KMS-11 (cell line): ENCODE results near the gene AIM2.
"Not testable (repeated sequence)": the region's sequence is repeated elsewhere in the genome, so short reads cannot be mapped to it uniquely, and the experiment has no call there.

Experiments
- H2AFZ ChIP-seq: fragments of 200-600 bp; sonication (generic); 2 replicates; pipeline ENCODE4 v1.6.1; 2016; ENCODE audit warnings: antibody characterized with exemption, mixed run types, low read depth
- H3K27ac ChIP-seq: fragments of 200-600 bp; sonication (generic); 2 replicates; pipeline ENCODE4 v1.6.1; 2016; ENCODE audit warnings: mild to moderate bottlenecking, mixed run types
- H3K27me3 ChIP-seq: fragments of 200-600 bp; sonication (generic); 2 replicates; pipeline ENCODE4 v1.6.1; 2017; ENCODE audit warnings: mild to moderate bottlenecking, low read depth, mixed run types, moderate library complexity; ENCODE audit not compliant: insufficient read depth
- H3K36me3 ChIP-seq: fragments of 200-600 bp; sonication (generic); 2 replicates; pipeline ENCODE4 v1.6.1; 2017; ENCODE audit warnings: mild to moderate bottlenecking, mixed run types; ENCODE audit not compliant: insufficient read depth
- H3K4me1 ChIP-seq: fragments of 200-600 bp; sonication (generic); 2 replicates; pipeline ENCODE4 v1.6.1; 2016; ENCODE audit warnings: mild to moderate bottlenecking, low read depth, mixed run types; ENCODE audit not compliant: poor library complexity, severe bottlenecking
- H3K4me2 ChIP-seq: fragments of 200-600 bp; sonication (generic); 2 replicates; pipeline ENCODE4 v1.7.0; 2016; ENCODE audit warnings: mild to moderate bottlenecking, mixed run types
- H3K4me3 ChIP-seq: fragments of 200-600 bp; sonication (generic); IDR thresholded peaks from 2 replicates; pipeline ENCODE4 v1.6.1; 2017; ENCODE audit warnings: low read depth, low read length, mixed read lengths; ENCODE audit not compliant: insufficient read depth
- H3K79me2 ChIP-seq: fragments of 200-600 bp; sonication (generic); 2 replicates; pipeline ENCODE4 v1.6.1; 2016; ENCODE audit warnings: low read depth, mixed run types; ENCODE audit not compliant: insufficient read depth
- H3K9ac ChIP-seq: fragments of 200-600 bp; sonication (generic); 2 replicates; pipeline ENCODE4 v1.6.1; 2016; ENCODE audit warnings: mild to moderate bottlenecking, mixed run types
- H4K20me1 ChIP-seq: fragments of 200-600 bp; sonication (generic); 2 replicates; pipeline ENCODE4 v1.6.1; 2016; ENCODE audit warnings: mild to moderate bottlenecking, mixed run types; ENCODE audit not compliant: insufficient read depth
- CTCF ChIP-seq: fragments of 200-600 bp; sonication (generic); conservative IDR thresholded peaks from 2 replicates; pipeline ENCODE4 v1.6.1; 2017; ENCODE audit warnings: low read depth, mild to moderate bottlenecking, antibody characterized with exemption, low read length, moderate library complexity, mixed read lengths

Gene AIM2

GRCh38 chr1:159055181-159055641 lies 21.4 kb downstream of the AIM2 start:
- no peaks in the 10 kb centered on the region for H3K4me1 ChIP-seq
- H3K79me2 ChIP-seq, result no peaks in the 10 kb centered on the region
- H3K9ac ChIP-seq, result no peak overlapping the region
- H2AFZ ChIP-seq, result no peak overlapping the region
- H3K27me3 ChIP-seq, result no peaks in the 10 kb centered on the region
- no peaks in the 10 kb centered on the region for H3K36me3 ChIP-seq
- no peak overlapping the region for H3K27ac ChIP-seq
- H3K4me2 ChIP-seq, result no peak overlapping the region
- H3K4me3 ChIP-seq, result no peak overlapping the region
- no peak for TF ChIP-seq CTCF
- H4K20me1 ChIP-seq, result no peaks in the 10 kb centered on the region

- Histone ChIP-seq H3K27me3 (no peaks in the 10 kb centered on the region), H3K4me1 (no peaks in the 10 kb centered on the region), H3K4me2 (no peak overlapping the region), H3K4me3 (no peak overlapping the region), H3K27ac (no peak overlapping the region), H3K79me2 (no peaks in the 10 kb centered on the region), H3K9ac (no peak overlapping the region), H2AFZ (no peak overlapping the region), H3K36me3 (no peaks in the 10 kb centered on the region), H4K20me1 (no peaks in the 10 kb centered on the region)
- TF ChIP-seq CTCF, result no peak
Observed at GRCh38 chr1:159054427-159054826, 22.1 kb downstream of the AIM2 start.

- Histone ChIP-seq H3K27ac (no peak overlapping the region), H3K9ac (no peak overlapping the region), H3K36me3 (no peaks in the 10 kb centered on the region), H3K4me3 (no peak overlapping the region), H3K27me3 (no peaks in the 10 kb centered on the region), H4K20me1 (no peaks in the 10 kb centered on the region), H3K4me1 (peaks cover under 1% of the 10 kb centered on the region), H3K79me2 (no peaks in the 10 kb centered on the region), H2AFZ (no peak overlapping the region), H3K4me2 (no peak overlapping the region)
- TF ChIP-seq CTCF, result no peak
Observed at GRCh38 chr1:159051436-159051835, 25.1 kb downstream of the AIM2 start.

GRCh38 chr1:159046486-159046885 lies 30.1 kb downstream of the AIM2 start:
- not testable (repeated sequence) for H3K4me3 ChIP-seq, H3K79me2 ChIP-seq, H3K4me2 ChIP-seq, H3K27me3 ChIP-seq, H3K4me1 ChIP-seq, H3K36me3 ChIP-seq, H3K27ac ChIP-seq, H2AFZ ChIP-seq, H3K9ac ChIP-seq, H4K20me1 ChIP-seq

GRCh38 chr1:159040893-159041724 lies 35.5 kb downstream of the AIM2 start:
- TF ChIP-seq CTCF, result no peak
- no peak overlapping the region for H2AFZ ChIP-seq
- H3K36me3 ChIP-seq, result no peaks in the 10 kb centered on the region
- no peaks in the 10 kb centered on the region for H3K27me3 ChIP-seq
- H3K4me1 ChIP-seq, result peaks cover under 1% of the 10 kb centered on the region
- H3K4me2 ChIP-seq, result no peak overlapping the region
- no peaks in the 10 kb centered on the region for H3K79me2 ChIP-seq
- H3K27ac ChIP-seq, result no peak overlapping the region
- H3K9ac ChIP-seq, result no peak overlapping the region
- H4K20me1 ChIP-seq, result no peaks in the 10 kb centered on the region
- no peak overlapping the region for H3K4me3 ChIP-seq
